ENCODE results near the gene C1orf167. TPM values are rescaled to one million over a fixed set of nuclear protein-coding genes. Genes with fewer than 3 reads are reported as not detected.

C1orf167 gene
- total RNA-seq, 1 experiment from 2014 or later: 0.39 TPM

- no peak for DNase-seq
- H2AFZ ChIP-seq (ENCODE audit: low read length): no peak overlapping the region
- H3K9ac ChIP-seq (ENCODE audit: extremely low read depth, insufficient read length, low read length): no peak overlapping the region
- no peak overlapping the region for H3K4ac ChIP-seq (ENCODE audit: low read depth, low read length)
- H3K27ac ChIP-seq (ENCODE audit: insufficient read length, low read depth, low read length): no peak overlapping the region
- no peak overlapping the region for H3K14ac ChIP-seq (ENCODE audit: insufficient read depth, low read length)
- no peaks in the 10 kb centered on the region for H4K20me1 ChIP-seq (ENCODE audit: control insufficient read depth, insufficient read depth, insufficient read length)
- H2AK5ac ChIP-seq (ENCODE audit: insufficient read length, low read length): no peak overlapping the region
- no peak overlapping the region for H3K56ac ChIP-seq (ENCODE audit: insufficient read length, low read depth, low read length)
- Mint-ChIP-seq H3K27me3 (ENCODE audit: low read depth) (no peaks in the 10 kb centered on the region), H3K36me3 (ENCODE audit: insufficient read depth in 1 of 3, low read depth in 3 of 3) (peaks cover 24 to 76% (median 59%) of the 10 kb centered on the region in 3 experiments; a peak in 6 of 7 replicates), H3K27ac (no peak overlapping the region), H3K4me3 (no peak overlapping the region), H3K4me1 (no peaks in the 10 kb centered on the region), H3K9me3 (no peaks in the 10 kb centered on the region)
- no peaks in the 10 kb centered on the region for H3K4me1 ChIP-seq (ENCODE audit: insufficient read depth, low read length)
- no peak overlapping the region for H4K8ac ChIP-seq (replicated peaks; ENCODE audit: insufficient read length, low read depth, low read length)
- H2BK5ac ChIP-seq (ENCODE audit: insufficient read length, low read length): no peak overlapping the region
- no peak overlapping the region for H4K91ac ChIP-seq (ENCODE audit: insufficient read length, low read depth, low read length)
- peaks cover 8% of the 10 kb centered on the region for H3K79me1 ChIP-seq (ENCODE audit: insufficient read depth, low read depth, low read length, poor library complexity, severe bottlenecking)
- no CpG with 5 or more reads among the region's 12 CpGs for WGBS (ENCODE audit: extremely low coverage, insufficient read length, low lambda C conversion rate)
- peaks cover 2% of the 10 kb centered on the region; the same call in 1 of the 2 replicates for H3K79me2 ChIP-seq (ENCODE audit: insufficient read depth, low read length)
- H3T11ph ChIP-seq (ENCODE audit: low read length): no peak overlapping the region
- no peak overlapping the region for H2BK15ac ChIP-seq (ENCODE audit: low read depth, low read length)
- no peak overlapping the region for H3K18ac ChIP-seq (ENCODE audit: insufficient read length, low read depth, low read length)
- no peak overlapping the region for H4K5ac ChIP-seq (ENCODE audit: insufficient read length, low read depth, low read length)
- no peak overlapping the region for H2BK20ac ChIP-seq (ENCODE audit: low read depth, low read length, poor library complexity, severe bottlenecking)
- no peaks in the 10 kb centered on the region for H3K9me3 ChIP-seq (ENCODE audit: control insufficient read depth, low read depth, low read length)
- TF ChIP-seq, protein P1, sequence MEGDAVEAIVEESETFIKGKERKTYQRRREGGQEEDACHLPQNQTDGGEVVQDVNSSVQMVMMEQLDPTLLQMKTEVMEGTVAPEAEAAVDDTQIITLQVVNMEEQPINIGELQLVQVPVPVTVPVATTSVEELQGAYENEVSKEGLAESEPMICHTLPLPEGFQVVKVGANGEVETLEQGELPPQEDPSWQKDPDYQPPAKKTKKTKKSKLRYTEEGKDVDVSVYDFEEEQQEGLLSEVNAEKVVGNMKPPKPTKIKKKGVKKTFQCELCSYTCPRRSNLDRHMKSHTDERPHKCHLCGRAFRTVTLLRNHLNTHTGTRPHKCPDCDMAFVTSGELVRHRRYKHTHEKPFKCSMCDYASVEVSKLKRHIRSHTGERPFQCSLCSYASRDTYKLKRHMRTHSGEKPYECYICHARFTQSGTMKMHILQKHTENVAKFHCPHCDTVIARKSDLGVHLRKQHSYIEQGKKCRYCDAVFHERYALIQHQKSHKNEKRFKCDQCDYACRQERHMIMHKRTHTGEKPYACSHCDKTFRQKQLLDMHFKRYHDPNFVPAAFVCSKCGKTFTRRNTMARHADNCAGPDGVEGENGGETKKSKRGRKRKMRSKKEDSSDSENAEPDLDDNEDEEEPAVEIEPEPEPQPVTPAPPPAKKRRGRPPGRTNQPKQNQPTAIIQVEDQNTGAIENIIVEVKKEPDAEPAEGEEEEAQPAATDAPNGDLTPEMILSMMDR (conservative IDR thresholded peaks at IDR 0.05): no peak
- no peaks in the 10 kb centered on the region for H3K23me2 ChIP-seq (ENCODE audit: insufficient read length, low read depth, low read length, poor library complexity, severe bottlenecking)
- H3K23ac ChIP-seq (ENCODE audit: insufficient read length, low read depth, low read length): no peak overlapping the region
- no peak overlapping the region for H2BK120ac ChIP-seq (ENCODE audit: low read depth, low read length, poor library complexity, severe bottlenecking)
- no peaks in the 10 kb centered on the region for H3K27me3 ChIP-seq (ENCODE audit: insufficient read depth, low read length)
- H3K4me2 ChIP-seq (ENCODE audit: insufficient read depth, insufficient read length, low read length): no peak overlapping the region
- H2BK12ac ChIP-seq (ENCODE audit: insufficient read length, low read depth, low read length): no peak overlapping the region
Observed at GRCh38 chr1:11817192-11817591, 55.2 kb downstream of the C1orf167 start.
